GM12878 (cell line): ENCODE results near the gene HAND1. TPM values are rescaled to one million over a fixed set of nuclear protein-coding genes. Genes with fewer than 3 reads are reported as not detected.

Source experiments
- ATAC-seq: fragments of 200-7000 bp; cut with Tn5 transposase; 3 replicates; pipeline ENCODE4 v1.9.1; 2020; ENCODE audit warnings: mild to moderate bottlenecking, moderate library complexity
- BruUV-seq: library from RNA; stranded (reverse); fragments of 400-500 nt; replicated peaks from 2 replicates; lab custom pipeline; 2021; lab: Mats Ljungman, UMichigan
- CTCF ChIA-PET: fragments of 300-600 bp; sonication (Branson Sonifier 250); formaldehyde crosslinking; extraction: SDS; loops from one replicate; lab custom pipeline; 2021; ENCODE audit warnings: inconsistent platforms; lab: Yijun Ruan, JAX
- POLR2A ChIA-PET: fragments of 350-600 bp; formaldehyde crosslinking; extraction: SDS; loops from one replicate; lab custom pipeline; 2021; ENCODE audit warnings: inconsistent platforms; lab: Charles Lee
- RAD21 ChIA-PET: fragments of 300-600 bp; sonication (Branson Sonifier 250); formaldehyde crosslinking; loops from one replicate; lab custom pipeline; 2023; ENCODE audit warnings: antibody characterized with exemption; ENCODE audit not compliant: unreplicated experiment; lab: Charles Lee
- SMC1A ChIA-PET: fragments of 300-600 bp; sonication (Branson Sonifier 250); formaldehyde crosslinking; loops from one replicate; lab custom pipeline; 2023; ENCODE audit not compliant: unreplicated experiment, uncharacterized antibody; lab: Charles Lee
- DNase-seq: peaks from one replicate; pipeline ENCODE4 v3.0.0-alpha.2; 2011; ENCODE audit warnings: low read depth, low spot score
- FAIRE-seq: peaks from 3 replicates; lab custom pipeline; 2011; peaks lifted over from hg19 to GRCh38; lab: Jason Lieb, UNC
- H2AFZ ChIP-seq: 2 replicates; pipeline ENCODE4 v1.6.0; 2011; ENCODE audit warnings: low read depth, low read length, control low read depth; ENCODE audit not compliant: control insufficient read depth
- H3K27ac ChIP-seq: 2 replicates; pipeline ENCODE4 v1.5.1; 2011; ENCODE audit warnings: control low read depth; ENCODE audit not compliant: control insufficient read depth, insufficient read depth
- H3K27me3 ChIP-seq, 2 experiments: replicated peaks in 1 of 2; 2 replicates each; pipeline versions ENCODE4 v1.6.0 to v1.6.1; 2011; ENCODE audit warnings: low read length in 1 of 2; ENCODE audit not compliant: control insufficient read depth in 2 of 2, insufficient read depth in 2 of 2
- H3K36me3 ChIP-seq, 2 experiments: 2 replicates each; pipeline ENCODE4 v1.5.1; 2011; ENCODE audit warnings: low read length in 1 of 2; ENCODE audit not compliant: control insufficient read depth in 2 of 2, insufficient read depth in 2 of 2
- H3K4me1 ChIP-seq: 2 replicates; pipeline ENCODE4 v1.6.1; 2011; ENCODE audit warnings: mild to moderate bottlenecking, low read length, moderate library complexity, mixed read lengths; ENCODE audit not compliant: control insufficient read depth, insufficient read depth
- H3K4me2 ChIP-seq: 2 replicates; pipeline ENCODE4 v1.6.0; 2011; ENCODE audit warnings: control low read depth; ENCODE audit not compliant: control insufficient read depth, insufficient read depth
- H3K4me3 ChIP-seq: fragments of 200-600 bp; sonication (generic); 2 replicates; pipeline ENCODE4 v1.5.1; 2016
- H3K79me2 ChIP-seq: 2 replicates; pipeline ENCODE4 v1.6.0; 2011; ENCODE audit warnings: low read length; ENCODE audit not compliant: control insufficient read depth, insufficient read depth
- H3K9ac ChIP-seq: 2 replicates; pipeline ENCODE4 v1.8.0; 2011; ENCODE audit warnings: low read length, control low read depth, mixed read lengths; ENCODE audit not compliant: control insufficient read depth, insufficient read depth
- H3K9me3 ChIP-seq: replicated peaks from 3 replicates; pipeline ENCODE4 v1.5.1; 2011; ENCODE audit warnings: mild to moderate bottlenecking, low read length; ENCODE audit not compliant: control insufficient read depth, insufficient read depth
- H4K20me1 ChIP-seq: 2 replicates; pipeline ENCODE4 v1.6.0; 2011; ENCODE audit not compliant: control insufficient read depth, insufficient read depth
- CUX1 ChIP-seq: IDR thresholded peaks from 2 replicates; pipeline ENCODE4 v1.6.1; 2012; ENCODE audit warnings: improper control_type of control experiment, low read depth, low read length; ENCODE audit not compliant: insufficient replicate concordance
- HCFC1 ChIP-seq: fragments of 150-350 bp; IDR thresholded peaks from 2 replicates; pipeline ENCODE4 v1.6.1; 2014; ENCODE audit warnings: low read length
- HDAC6 ChIP-seq: fragments of 200-600 bp; sonication (generic); IDR thresholded peaks from one replicate; pipeline ENCODE4 v1.8.0; 2017; ENCODE audit warnings: antibody characterized with exemption; ENCODE audit not compliant: unreplicated experiment
- IKZF2 ChIP-seq, 2 experiments: fragments of 450-650 bp; IDR thresholded peaks; 2 replicates each; pipeline ENCODE4 v1.6.1; 2017; ENCODE audit warnings: mild to moderate bottlenecking in 2 of 2, moderate library complexity in 2 of 2
- TAF1 ChIP-seq: IDR thresholded peaks from 2 replicates; pipeline ENCODE4 v1.6.1; 2011; ENCODE audit warnings: mild to moderate bottlenecking, low read depth, low read length, borderline replicate concordance
- WGBS: methylation state at CpG from one replicate; pipeline ENCODE4 v1.1.6; 2016; ENCODE audit warnings: low lambda C conversion rate; ENCODE audit not compliant: insufficient replicate concordance, insufficient coverage; ENCODE audit errors: missing lambda C conversion rate; 5-methylcytosine and 5-hydroxymethylcytosine counted together
- in situ Hi-C: fragments of 300-500 bp; cut with MboI; formaldehyde crosslinking; loops from 9 replicates; pipeline ENCODE4 v1.14.3; 2018; ENCODE audit warnings: mixed read lengths
- intact Hi-C: fragments of 100-400 bp; cut with micrococcal nuclease; formaldehyde crosslinking; loops from one replicate; pipeline ENCODE4 v1.14.2; 2022; ENCODE audit not compliant: unreplicated experiment
- polyA plus RNA-seq, 11 experiments: library from polyadenylated mRNA; depleted of rRNA in 4 of 11; unstranded in 6 of 11; stranded (reverse) in 5 of 11; fragments of >200 nt; fragmentation: Nextera tagmentation in 4 of 11; fragmentation: Illumina TruSeq in 1 of 11; extraction: Ambion mirVana in 4 of 11; extraction: Trizol in 1 of 11; gene quantifications; 1 replicate in 1 of 11; 2 replicates in 10 of 11; pipeline versions ENCODE4 v1.2.1 to v1.2.3, GENCODE V29; 2011 to 2016; ENCODE audit warnings: inconsistent platforms in 2 of 11, missing spikeins in 2 of 11, low read depth in 1 of 11
- total RNA-seq, 4 experiments: library from RNA; depleted of rRNA in 3 of 4; stranded (reverse); fragments of >200 nt in 3 of 4; fragmentation: Illumina TruSeq in 1 of 4; extraction: Trizol in 1 of 4; gene quantifications; 2 replicates each; pipeline versions ENCODE4 v1.2.1 to v1.2.3, GENCODE V29; 2013 to 2021

HAND1 gene
- total and polyA plus RNA-seq, 10 of the 15 experiments (the other 5 are each of a cell fraction or from before 2014, with no cell fraction given): 0.06 to 0.41 (median 0.27) TPM; not detected in 4

GRCh38 chr5:154470947-154471870 lies 6.8 kb downstream of the HAND1 start:
- DNase-seq: no peak
- Histone ChIP-seq H3K4me1 (peaks cover 15% of the 10 kb centered on the region), H2AFZ (peak overlapping the region; percentile 50), H3K27me3 (peaks cover 16 to 19% of the 10 kb centered on the region in 2 experiments), H3K9ac (no peak overlapping the region), H3K4me2 (peak overlapping the region; percentile 45), H3K4me3 (no peak overlapping the region), H3K9me3 (no peaks in the 10 kb centered on the region; the same call in 2 of the 3 replicates), H3K36me3 (no peaks in the 10 kb centered on the region), H4K20me1 (no peaks in the 10 kb centered on the region), H3K27ac (no peak overlapping the region), H3K79me2 (no peaks in the 10 kb centered on the region)
- BruUV-seq: no TSS peak
- in situ Hi-C loops: no loop called here
- POLR2A ChIA-PET: no interaction called here
- TF ChIP-seq HCFC1: no peak
- CTCF ChIA-PET: interaction anchor here (1.5 to 8.6 kb wide), 5 partner anchors 49 to 399 kb away, joined by 3 to 135 read pairs (median 53); no protein-coding TSS in a partner anchor
- FAIRE-seq: no peak
- ATAC-seq: no peak
- WGBS: 45% methylated on average over 11 of the region's 11 CpGs
- RAD21 ChIA-PET: interaction anchor here (0.8 to 3.6 kb wide), 3 partner anchors 33 to 52 kb away, joined by 3 to 19 read pairs (median 4); no protein-coding TSS in a partner anchor
- intact Hi-C loops: no loop called here
- SMC1A ChIA-PET: interaction anchor here (1.4 to 6.8 kb wide), 4 partner anchors 10 to 140 kb away, joined by 4 to 90 read pairs (median 55); no protein-coding TSS in a partner anchor

- RAD21 ChIA-PET: interaction anchor here (0.6 to 5.7 kb wide), 6 partner anchors 34 to 139 kb away, joined by 3 to 81 read pairs (median 5); no protein-coding TSS in a partner anchor
- TF ChIP-seq TAF1 (no peak), IKZF2 (IDR thresholded peaks at IDR 0.05) (no peak), CUX1 (no peak), HDAC6 (no peak)
These were observed 7.9 kb downstream of the HAND1 start for GRCh38 chr5:154470137-154470536.

More at GRCh38 chr5:154470137-154470536, 7.9 kb downstream of the HAND1 start:
- Histone ChIP-seq H4K20me1 (no peaks in the 10 kb centered on the region), H3K36me3 (no peaks in the 10 kb centered on the region), H3K4me2 (peak overlapping the region; percentile 46), H2AFZ (no peak overlapping the region), H3K9me3 (no peaks in the 10 kb centered on the region; the same call in 2 of the 3 replicates), H3K27ac (no peak overlapping the region), H3K79me2 (no peaks in the 10 kb centered on the region), H3K4me3 (no peak overlapping the region), H3K9ac (no peak overlapping the region), H3K27me3 (peaks cover 12 to 13% of the 10 kb centered on the region in 2 experiments), H3K4me1 (peaks cover 15% of the 10 kb centered on the region)
- FAIRE-seq: no peak
- no peak for DNase-seq
- 100% methylated on average over 2 of the region's 2 CpGs for WGBS
- POLR2A ChIA-PET: no interaction called here
- no TSS peak for BruUV-seq
- in situ Hi-C loops (no loop called here), intact Hi-C loops (no loop called here)
- CTCF ChIA-PET: interaction anchor here (0.7 to 8.6 kb wide), 7 partner anchors 32 to 397 kb away, joined by 3 to 135 read pairs (median 33); no protein-coding TSS in a partner anchor
- ATAC-seq: no peak
- SMC1A ChIA-PET: interaction anchor here (1.4 to 6.8 kb wide), 5 partner anchors 9 to 141 kb away, joined by 4 to 90 read pairs (median 29); no protein-coding TSS in a partner anchor
